Dendritic cell treated with granulocyte-macrophage colony-stimulating factor and Interleukin-4, amounts not matched to agents 40 ng/mL and 50 ng/mL, for 4 days (primary cell): ENCODE data around the gene MSI2.
A peak's percentile ranks its signal among the peaks of the same experiment; 100 is the strongest.

Experiments used
- H3K27ac Mint-ChIP-seq: one replicate; pipeline ENCODE4 v1.8.0; 2022; ENCODE audit warnings: mild to moderate bottlenecking, mixed read lengths
- H3K27me3 Mint-ChIP-seq: one replicate; pipeline ENCODE4 v1.8.0; 2022; ENCODE audit warnings: mild to moderate bottlenecking, mixed read lengths
- H3K36me3 Mint-ChIP-seq: one replicate; pipeline ENCODE4 v1.8.0; 2022; ENCODE audit warnings: low read depth, mixed read lengths
- H3K4me1 Mint-ChIP-seq: one replicate; pipeline ENCODE4 v1.8.0; 2022; ENCODE audit warnings: low read depth, mixed read lengths
- H3K4me3 Mint-ChIP-seq: one replicate; pipeline ENCODE4 v1.8.0; 2022; ENCODE audit warnings: mild to moderate bottlenecking, moderate library complexity, mixed read lengths
- H3K9me3 Mint-ChIP-seq: one replicate; pipeline ENCODE4 v1.8.0; 2022; ENCODE audit warnings: mixed read lengths
- intact Hi-C: fragments of 100-400 bp; cut with micrococcal nuclease; formaldehyde crosslinking; loops from one replicate; pipeline ENCODE4 v1.15.0; 2022

MSI2 gene

GRCh38 chr17:57663326-57664070 lies 407.2 kb downstream of the MSI2 start:
- Mint-ChIP-seq H3K27ac (peak overlapping the region; percentile 70), H3K27me3 (no peaks in the 10 kb centered on the region), H3K9me3 (no peaks in the 10 kb centered on the region), H3K4me1 (peaks cover 27% of the 10 kb centered on the region), H3K4me3 (no peak overlapping the region), H3K36me3 (no peaks in the 10 kb centered on the region)
- intact Hi-C loops = no loop called here

- no peaks in the 10 kb centered on the region for H3K36me3 Mint-ChIP-seq
- H3K27ac Mint-ChIP-seq = no peak overlapping the region
- intact Hi-C loops = no loop called here
- H3K9me3 Mint-ChIP-seq = no peaks in the 10 kb centered on the region
- H3K27me3 Mint-ChIP-seq = no peaks in the 10 kb centered on the region
- peaks cover 27% of the 10 kb centered on the region for H3K4me1 Mint-ChIP-seq
- no peak overlapping the region for H3K4me3 Mint-ChIP-seq
Measured at GRCh38 chr17:57665128-57665527, 408.8 kb downstream of the MSI2 start.

GRCh38 chr17:57665696-57666095 lies 409.4 kb downstream of the MSI2 start:
- intact Hi-C loops = no loop called here
- Mint-ChIP-seq H3K27me3 (no peaks in the 10 kb centered on the region), H3K27ac (no peak overlapping the region), H3K9me3 (no peaks in the 10 kb centered on the region), H3K4me1 (peaks cover 27% of the 10 kb centered on the region), H3K4me3 (no peak overlapping the region), H3K36me3 (no peaks in the 10 kb centered on the region)

GRCh38 chr17:57666201-57666870 lies 410.0 kb downstream of the MSI2 start:
- H3K27ac Mint-ChIP-seq = no peak overlapping the region
- H3K9me3 Mint-ChIP-seq = no peaks in the 10 kb centered on the region
- H3K4me3 Mint-ChIP-seq = no peak overlapping the region
- no peaks in the 10 kb centered on the region for H3K36me3 Mint-ChIP-seq
- no peaks in the 10 kb centered on the region for H3K27me3 Mint-ChIP-seq
- intact Hi-C loops = no loop called here
- H3K4me1 Mint-ChIP-seq = peaks cover 27% of the 10 kb centered on the region

- H3K27ac Mint-ChIP-seq = peak overlapping the region; percentile 43
- H3K36me3 Mint-ChIP-seq = no peaks in the 10 kb centered on the region
- no peak overlapping the region for H3K4me3 Mint-ChIP-seq
- peaks cover 26% of the 10 kb centered on the region for H3K4me1 Mint-ChIP-seq
- no peaks in the 10 kb centered on the region for H3K27me3 Mint-ChIP-seq
- intact Hi-C loops = no loop called here
- H3K9me3 Mint-ChIP-seq = no peaks in the 10 kb centered on the region
Measured at GRCh38 chr17:57666946-57667345, 410.6 kb downstream of the MSI2 start.

- intact Hi-C loops = no loop called here
- H3K9me3 Mint-ChIP-seq = no peaks in the 10 kb centered on the region
- peaks cover 27% of the 10 kb centered on the region for H3K4me1 Mint-ChIP-seq
- H3K27me3 Mint-ChIP-seq = no peaks in the 10 kb centered on the region
- H3K27ac Mint-ChIP-seq = peak overlapping the region; percentile 43
- H3K4me3 Mint-ChIP-seq = no peak overlapping the region
- no peaks in the 10 kb centered on the region for H3K36me3 Mint-ChIP-seq
Measured at GRCh38 chr17:57667461-57667923, 411.2 kb downstream of the MSI2 start.

GRCh38 chr17:57668332-57668731 lies 412.0 kb downstream of the MSI2 start:
- Mint-ChIP-seq H3K9me3 (no peaks in the 10 kb centered on the region), H3K4me1 (peaks cover 18% of the 10 kb centered on the region), H3K4me3 (no peak overlapping the region), H3K27me3 (no peaks in the 10 kb centered on the region), H3K27ac (no peak overlapping the region), H3K36me3 (no peaks in the 10 kb centered on the region)
- intact Hi-C loops = no loop called here

- no peaks in the 10 kb centered on the region for H3K9me3 Mint-ChIP-seq
- H3K4me1 Mint-ChIP-seq = peaks cover 10% of the 10 kb centered on the region
- H3K27me3 Mint-ChIP-seq = no peaks in the 10 kb centered on the region
- no peaks in the 10 kb centered on the region for H3K36me3 Mint-ChIP-seq
- no peak overlapping the region for H3K27ac Mint-ChIP-seq
- intact Hi-C loops = no loop called here
- H3K4me3 Mint-ChIP-seq = no peak overlapping the region
Measured at GRCh38 chr17:57669671-57670529, 413.6 kb downstream of the MSI2 start.

- intact Hi-C loops = no loop called here
- H3K9me3 Mint-ChIP-seq = no peaks in the 10 kb centered on the region
- no peaks in the 10 kb centered on the region for H3K36me3 Mint-ChIP-seq
- H3K27me3 Mint-ChIP-seq = no peaks in the 10 kb centered on the region
- no peak overlapping the region for H3K4me3 Mint-ChIP-seq
- H3K4me1 Mint-ChIP-seq = peaks cover 10% of the 10 kb centered on the region
- H3K27ac Mint-ChIP-seq = no peak overlapping the region
Measured at GRCh38 chr17:57670769-57671569, 414.6 kb downstream of the MSI2 start.

GRCh38 chr17:57671667-57672632 lies 415.6 kb downstream of the MSI2 start:
- H3K9me3 Mint-ChIP-seq = no peaks in the 10 kb centered on the region
- H3K36me3 Mint-ChIP-seq = no peaks in the 10 kb centered on the region
- no peak overlapping the region for H3K4me3 Mint-ChIP-seq
- intact Hi-C loops = loop anchor here (1.0 kb wide), 2 partner anchors 74 to 429 kb away; no protein-coding TSS in a partner anchor
- no peak overlapping the region for H3K27ac Mint-ChIP-seq
- H3K27me3 Mint-ChIP-seq = no peaks in the 10 kb centered on the region
- H3K4me1 Mint-ChIP-seq = peaks cover 10% of the 10 kb centered on the region

- Mint-ChIP-seq H3K27ac (no peak overlapping the region), H3K36me3 (no peaks in the 10 kb centered on the region), H3K27me3 (no peaks in the 10 kb centered on the region), H3K4me1 (peaks cover 10% of the 10 kb centered on the region), H3K9me3 (no peaks in the 10 kb centered on the region), H3K4me3 (no peak overlapping the region)
- intact Hi-C loops = loop anchor here (1.0 kb wide), 2 partner anchors 75 to 430 kb away; no protein-coding TSS in a partner anchor
Measured at GRCh38 chr17:57672971-57673370, 416.6 kb downstream of the MSI2 start.

- intact Hi-C loops = no loop called here
- no peak overlapping the region for H3K27ac Mint-ChIP-seq
- H3K4me3 Mint-ChIP-seq = no peak overlapping the region
- no peaks in the 10 kb centered on the region for H3K9me3 Mint-ChIP-seq
- no peaks in the 10 kb centered on the region for H3K36me3 Mint-ChIP-seq
- no peaks in the 10 kb centered on the region for H3K27me3 Mint-ChIP-seq
- peaks cover 10% of the 10 kb centered on the region for H3K4me1 Mint-ChIP-seq
Measured at GRCh38 chr17:57674894-57675293, 418.6 kb downstream of the MSI2 start.
